ENCODE data around the gene CELF5.

- TF ChIP-seq, protein P1, sequence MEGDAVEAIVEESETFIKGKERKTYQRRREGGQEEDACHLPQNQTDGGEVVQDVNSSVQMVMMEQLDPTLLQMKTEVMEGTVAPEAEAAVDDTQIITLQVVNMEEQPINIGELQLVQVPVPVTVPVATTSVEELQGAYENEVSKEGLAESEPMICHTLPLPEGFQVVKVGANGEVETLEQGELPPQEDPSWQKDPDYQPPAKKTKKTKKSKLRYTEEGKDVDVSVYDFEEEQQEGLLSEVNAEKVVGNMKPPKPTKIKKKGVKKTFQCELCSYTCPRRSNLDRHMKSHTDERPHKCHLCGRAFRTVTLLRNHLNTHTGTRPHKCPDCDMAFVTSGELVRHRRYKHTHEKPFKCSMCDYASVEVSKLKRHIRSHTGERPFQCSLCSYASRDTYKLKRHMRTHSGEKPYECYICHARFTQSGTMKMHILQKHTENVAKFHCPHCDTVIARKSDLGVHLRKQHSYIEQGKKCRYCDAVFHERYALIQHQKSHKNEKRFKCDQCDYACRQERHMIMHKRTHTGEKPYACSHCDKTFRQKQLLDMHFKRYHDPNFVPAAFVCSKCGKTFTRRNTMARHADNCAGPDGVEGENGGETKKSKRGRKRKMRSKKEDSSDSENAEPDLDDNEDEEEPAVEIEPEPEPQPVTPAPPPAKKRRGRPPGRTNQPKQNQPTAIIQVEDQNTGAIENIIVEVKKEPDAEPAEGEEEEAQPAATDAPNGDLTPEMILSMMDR (IDR thresholded peaks at IDR 0.05): no peak
- no peak for TF ChIP-seq POLR2A (IDR thresholded peaks at IDR 0.05)
- no peak for TF ChIP-seq EP300 (IDR thresholded peaks at IDR 0.05)
Measured at GRCh38 chr19:3190470-3190770, 34.0 kb upstream of the CELF5 start.
